GM18867 (cell line): ENCODE measurements around the gene SMARCC1.

ENCODE experiments used
- ATAC-seq: cut with Tn5 transposase; IDR thresholded peaks from one replicate; pipeline ENCODE4 v1.9.1; 2021; ENCODE audit warnings: mild to moderate bottlenecking, moderate library complexity; ENCODE audit not compliant: unreplicated experiment

SMARCC1 gene

DNA sequence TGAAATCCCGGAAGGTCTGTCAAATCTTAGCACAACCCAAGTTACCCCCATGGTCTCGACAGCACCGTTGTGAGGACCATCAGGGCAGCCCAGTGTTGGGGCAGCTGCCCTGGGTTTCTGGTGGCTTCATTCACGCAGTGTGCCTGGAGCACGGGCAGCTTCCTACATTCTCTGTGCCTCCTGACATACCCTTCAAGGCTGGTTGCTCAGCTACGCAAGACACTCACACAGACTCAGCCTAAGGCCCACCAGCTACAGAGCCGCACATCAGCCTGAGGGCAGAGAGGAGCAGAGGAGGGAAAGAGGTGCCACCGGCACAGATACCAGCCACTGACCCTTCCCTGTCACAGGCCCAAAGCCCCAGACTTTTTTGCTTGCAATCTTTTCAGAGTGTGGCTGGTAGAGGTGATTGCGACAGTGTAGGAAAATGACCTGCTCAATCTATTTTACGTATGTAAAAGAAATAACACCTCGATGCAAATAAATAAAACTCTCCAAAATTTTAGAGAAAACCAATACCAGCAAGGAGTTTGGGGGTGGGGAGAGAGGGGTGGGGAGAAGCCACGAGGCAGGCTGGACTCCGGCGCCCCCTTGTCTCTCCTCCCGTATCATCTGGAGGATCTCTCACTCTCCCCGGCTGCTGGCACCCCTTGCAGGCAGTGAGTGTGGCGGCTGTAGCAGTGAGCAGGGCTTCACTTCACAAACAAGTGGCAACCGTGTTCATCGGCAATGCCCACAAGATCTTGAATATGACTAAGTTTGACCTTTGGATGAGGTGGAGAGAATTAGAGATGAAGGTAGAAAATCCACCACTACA is 215.8 kb downstream of the SMARCC1 start:
- ATAC-seq: no peak

DNA sequence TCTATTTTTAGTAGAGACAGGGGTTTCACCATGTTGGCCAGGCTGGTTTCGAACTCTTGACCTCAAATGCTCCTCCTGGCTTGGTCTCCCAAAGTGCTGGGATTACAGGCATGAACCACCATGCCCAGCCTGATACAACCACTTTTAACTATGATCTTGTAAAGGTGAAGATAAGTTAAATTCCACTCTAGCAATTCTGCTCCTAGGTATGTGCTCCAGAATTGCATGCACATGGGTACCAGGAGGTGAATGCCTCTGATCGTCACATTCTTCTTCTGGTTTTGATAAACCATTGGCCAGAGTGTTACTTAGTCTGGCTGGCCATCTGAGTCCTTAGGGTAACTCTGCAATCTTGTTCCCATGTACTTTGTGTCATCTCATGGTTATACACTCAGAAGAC is 225.3 kb downstream of the SMARCC1 start:
- no peak for ATAC-seq

DNA sequence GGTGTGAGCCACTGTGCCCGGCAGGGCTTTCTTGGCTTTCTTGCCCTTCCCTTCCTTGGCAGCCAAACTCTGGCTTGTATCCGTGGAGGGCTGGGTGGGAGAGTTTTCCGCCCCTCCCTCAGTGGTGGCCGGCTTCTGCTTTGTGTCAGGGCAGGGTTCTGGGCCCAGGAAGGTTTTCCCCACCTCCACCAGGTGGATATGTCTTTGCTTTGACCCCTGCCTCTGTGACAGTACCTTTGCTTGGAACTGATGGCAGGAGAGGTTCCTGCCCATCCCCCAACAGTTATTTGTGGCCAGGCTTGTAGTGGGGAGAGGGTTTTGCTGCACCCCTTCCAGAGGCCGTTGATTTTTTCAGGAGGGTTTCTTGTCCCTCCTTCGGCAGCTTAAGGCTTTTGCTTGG is 227.4 kb downstream of the SMARCC1 start:
- no peak for ATAC-seq

DNA sequence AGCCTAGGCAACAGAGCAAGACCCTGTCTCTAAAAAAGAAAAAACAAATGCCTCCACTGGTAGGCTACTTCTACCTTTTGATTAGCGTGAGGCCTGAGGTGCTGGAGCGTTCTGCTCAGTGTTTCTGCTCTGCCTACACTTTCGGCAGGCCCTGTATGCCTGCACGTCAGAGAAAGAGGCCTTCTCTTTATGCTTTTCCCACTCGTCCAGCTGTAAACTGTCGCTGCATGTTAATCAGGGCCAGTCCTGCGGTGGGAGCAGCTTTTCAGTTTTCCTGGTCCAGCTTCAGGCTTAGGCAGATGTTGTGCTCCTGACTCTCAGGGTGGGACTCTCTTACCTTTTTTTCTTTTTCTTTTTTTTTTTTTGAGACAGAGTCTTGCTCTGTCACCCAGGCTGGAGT is 228.3 kb downstream of the SMARCC1 start:
- no peak for ATAC-seq

DNA sequence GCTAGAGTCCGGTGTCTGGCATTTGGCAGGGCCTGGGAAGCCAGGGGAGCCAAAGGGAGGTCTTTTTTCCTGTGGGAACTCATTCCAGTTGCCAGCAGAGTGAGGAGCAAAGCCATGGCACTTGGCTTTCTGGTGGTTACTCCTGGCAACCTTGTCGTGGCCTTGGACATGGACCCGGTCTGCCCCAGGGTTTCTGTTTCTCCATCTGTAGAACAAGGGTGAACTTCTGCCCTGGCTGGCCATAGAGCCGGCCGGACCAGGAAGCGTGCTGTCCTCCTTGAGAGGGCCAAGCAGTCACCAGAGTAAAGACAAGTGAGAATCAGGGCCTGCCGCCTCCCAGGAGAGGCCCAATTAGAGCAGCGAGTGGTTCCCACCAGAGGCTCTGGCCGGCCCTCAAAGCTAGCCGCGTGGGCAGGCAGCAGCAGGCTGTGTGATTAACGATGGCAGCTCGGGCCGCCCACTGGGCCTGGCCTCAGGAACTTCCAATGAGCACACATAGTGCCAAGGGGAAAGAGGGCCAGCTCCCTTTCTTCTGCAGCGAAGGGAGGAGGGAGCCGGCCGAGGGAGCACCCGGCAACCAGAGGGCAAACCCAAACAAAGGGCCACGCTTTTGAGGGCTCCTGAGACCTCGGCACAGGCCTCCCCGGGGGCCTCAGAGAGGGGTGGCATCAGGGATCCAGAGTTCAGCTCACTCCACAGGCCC is 239.1 kb downstream of the SMARCC1 start:
- ATAC-seq: no peak

DNA sequence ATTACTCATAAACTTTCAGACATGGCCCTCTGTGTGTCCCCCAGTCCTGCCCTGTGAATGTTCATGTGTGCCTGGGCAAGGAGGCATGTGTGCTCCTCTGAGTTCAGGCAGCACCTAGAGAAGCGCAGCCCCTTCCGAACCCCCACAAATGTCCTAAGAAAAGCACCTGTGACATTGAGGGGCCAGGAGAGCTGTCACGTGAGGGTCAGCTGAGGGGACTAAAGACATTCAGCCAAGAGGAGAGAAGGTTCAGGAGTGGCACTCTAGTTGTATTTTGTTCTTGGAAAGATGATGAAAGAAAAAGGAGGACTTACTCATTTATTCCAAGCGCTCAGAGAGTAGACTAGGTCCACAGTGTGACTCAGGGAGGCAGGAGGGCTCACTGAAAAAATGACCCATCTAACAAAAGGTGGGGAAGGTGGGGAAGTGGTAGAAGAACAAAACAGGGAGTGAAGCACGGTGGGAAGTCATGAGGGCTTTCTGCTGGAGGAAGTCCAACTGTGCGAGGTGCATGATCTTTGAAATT is 240.0 kb downstream of the SMARCC1 start:
- no peak for ATAC-seq

DNA sequence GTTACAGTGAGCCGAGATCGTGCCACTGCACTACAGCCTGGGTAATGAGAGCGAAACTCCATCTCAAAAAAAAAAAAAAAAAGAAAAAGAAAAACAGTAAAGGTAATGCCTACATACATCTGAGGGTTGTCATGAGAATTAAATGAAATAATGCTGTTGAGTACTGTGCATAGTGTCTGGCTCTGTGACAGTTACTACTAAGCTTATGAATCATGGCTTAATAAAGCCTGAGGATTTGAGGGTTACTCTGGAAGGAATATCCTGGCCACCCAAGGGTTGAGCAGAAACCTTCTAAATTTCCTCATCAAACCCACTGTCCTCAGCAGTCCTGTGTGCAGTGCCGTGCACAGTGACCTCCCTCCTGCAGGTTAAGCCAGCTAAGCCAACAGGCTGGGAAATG is 241.4 kb downstream of the SMARCC1 start:
- ATAC-seq: no peak

DNA sequence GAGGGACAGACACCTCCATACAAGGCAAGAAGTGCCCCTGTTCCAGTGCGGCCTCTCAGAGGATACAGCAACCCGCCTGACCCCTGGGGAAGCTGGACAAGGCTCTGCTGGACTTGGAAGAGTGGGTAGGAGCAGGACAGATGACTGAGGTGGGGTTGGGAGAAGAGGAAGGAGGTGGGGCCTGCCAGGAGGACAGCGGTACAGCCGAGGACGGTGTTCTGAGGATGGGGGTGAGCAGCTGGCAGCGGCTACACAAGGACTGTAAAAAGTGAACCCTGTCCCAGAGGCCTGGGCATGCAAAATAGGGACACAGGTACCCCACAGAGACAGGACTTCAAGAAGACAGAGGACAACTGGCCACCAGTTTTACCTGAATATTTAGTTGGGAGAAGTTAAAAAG is 244.7 kb downstream of the SMARCC1 start:
- ATAC-seq: no peak

DNA sequence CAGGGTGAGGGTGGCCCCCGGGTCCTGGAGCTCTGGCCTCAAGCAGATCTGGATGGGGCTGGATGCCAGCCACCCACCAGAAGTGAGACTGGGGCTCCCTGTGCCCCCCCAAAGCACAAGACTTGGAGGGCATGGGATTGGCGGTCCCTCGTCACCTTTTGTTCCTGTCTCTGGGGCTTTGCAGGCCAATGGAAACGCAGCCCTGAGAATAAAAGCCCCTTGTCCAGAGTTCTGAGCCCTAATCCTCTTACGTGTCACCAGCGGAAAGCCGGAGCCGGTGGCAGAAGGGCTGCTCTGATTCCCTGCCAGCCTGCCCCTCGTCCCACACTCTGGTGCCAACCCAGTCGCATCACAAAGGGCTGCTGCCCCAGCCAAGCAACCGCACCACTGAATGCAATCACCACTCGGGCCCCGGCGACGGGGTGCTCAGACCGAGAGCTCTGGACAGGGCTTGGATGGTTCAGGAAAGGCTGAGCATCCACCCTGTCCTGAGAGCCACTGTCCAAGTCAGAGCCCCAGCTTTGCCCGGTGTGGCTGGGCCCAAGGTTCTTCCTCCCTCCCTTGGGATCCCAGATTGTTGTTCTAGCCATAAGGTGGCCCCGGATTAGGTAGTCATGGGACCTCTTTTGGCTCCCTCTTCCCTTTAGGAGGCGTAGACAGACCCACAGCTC is 245.3 kb downstream of the SMARCC1 start:
- no peak for ATAC-seq
